GM21447 (cell line): ENCODE measurements around the gene DAPK1.

Experiments used
- ATAC-seq: cut with Tn5 transposase; IDR thresholded peaks from one replicate; pipeline ENCODE4 v1.9.1; 2021; ENCODE audit not compliant: unreplicated experiment

Gene DAPK1

DNA sequence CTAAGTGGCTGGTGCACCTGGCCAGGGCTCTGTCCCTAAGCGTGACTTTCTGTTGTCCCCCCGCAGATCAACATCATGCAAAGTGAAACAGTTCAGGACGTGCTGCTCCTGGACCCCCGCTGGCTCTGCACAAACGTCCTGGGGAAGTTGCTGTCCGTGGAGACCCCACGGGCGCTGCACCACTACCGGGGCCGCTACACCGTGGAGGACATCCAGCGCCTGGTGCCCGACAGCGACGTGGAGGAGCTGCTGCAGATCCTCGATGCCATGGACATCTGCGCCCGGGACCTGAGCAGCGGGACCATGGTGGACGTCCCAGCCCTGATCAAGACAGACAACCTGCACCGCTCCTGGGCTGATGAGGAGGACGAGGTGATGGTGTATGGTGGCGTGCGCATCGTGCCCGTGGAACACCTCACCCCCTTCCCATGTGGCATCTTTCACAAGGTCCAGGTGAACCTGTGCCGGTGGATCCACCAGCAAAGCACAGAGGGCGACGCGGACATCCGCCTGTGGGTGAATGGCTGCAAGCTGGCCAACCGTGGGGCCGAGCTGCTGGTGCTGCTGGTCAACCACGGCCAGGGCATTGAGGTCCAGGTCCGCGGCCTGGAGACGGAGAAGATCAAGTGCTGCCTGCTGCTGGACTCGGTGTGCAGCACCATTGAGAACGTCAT, 208.5 kb downstream of the DAPK1 start:
- ATAC-seq, result no peak

DNA sequence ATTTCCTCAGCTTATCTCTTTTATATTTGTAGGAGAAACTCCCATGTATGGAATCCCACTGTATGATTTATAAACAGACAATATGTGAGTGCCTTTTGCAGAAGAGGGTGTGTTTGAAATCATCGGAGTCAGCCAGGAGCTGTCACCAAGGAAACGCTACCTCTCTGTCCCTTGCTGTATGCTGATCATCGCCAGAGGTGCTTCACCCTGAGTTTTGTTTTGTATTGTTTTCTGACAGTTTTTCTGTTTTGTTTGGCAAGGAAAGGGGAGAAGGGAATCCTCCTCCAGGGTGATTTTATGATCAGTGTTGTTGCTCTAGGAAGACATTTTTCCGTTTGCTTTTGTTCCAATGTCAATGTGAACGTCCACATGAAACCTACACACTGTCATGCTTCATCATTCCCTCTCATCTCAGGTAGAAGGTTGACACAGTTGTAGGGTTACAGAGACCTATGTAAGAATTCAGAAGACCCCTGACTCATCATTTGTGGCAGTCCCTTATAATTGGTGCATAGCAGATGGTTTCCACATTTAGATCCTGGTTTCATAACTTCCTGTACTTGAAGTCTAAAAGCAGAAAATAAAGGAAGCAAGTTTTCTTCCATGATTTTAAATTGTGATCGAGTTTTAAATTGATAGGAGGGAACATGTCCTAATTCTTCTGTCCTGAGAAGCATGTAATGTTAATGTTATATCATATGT, 210.3 kb downstream of the DAPK1 start:
- ATAC-seq, result no peak

DNA sequence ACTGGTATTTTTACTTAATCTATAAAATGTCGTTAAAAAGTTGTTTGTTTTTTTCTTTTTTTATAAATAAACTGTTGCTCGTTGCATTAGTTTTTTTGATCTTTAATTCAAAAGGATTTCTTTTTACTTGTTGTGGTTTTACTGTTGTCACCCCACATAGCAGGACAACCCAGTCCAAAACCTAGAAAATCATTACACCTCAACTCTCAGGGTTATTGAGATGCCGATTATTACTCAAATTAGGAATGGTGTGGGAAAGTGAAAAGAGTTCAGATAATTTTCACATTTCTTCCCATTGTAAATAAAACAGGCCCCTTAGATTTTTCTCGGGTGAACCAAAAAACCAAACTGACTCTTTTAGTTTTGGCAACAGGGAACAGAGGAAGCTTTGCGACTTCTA, 210.9 kb downstream of the DAPK1 start:
- ATAC-seq, result no peak

DNA sequence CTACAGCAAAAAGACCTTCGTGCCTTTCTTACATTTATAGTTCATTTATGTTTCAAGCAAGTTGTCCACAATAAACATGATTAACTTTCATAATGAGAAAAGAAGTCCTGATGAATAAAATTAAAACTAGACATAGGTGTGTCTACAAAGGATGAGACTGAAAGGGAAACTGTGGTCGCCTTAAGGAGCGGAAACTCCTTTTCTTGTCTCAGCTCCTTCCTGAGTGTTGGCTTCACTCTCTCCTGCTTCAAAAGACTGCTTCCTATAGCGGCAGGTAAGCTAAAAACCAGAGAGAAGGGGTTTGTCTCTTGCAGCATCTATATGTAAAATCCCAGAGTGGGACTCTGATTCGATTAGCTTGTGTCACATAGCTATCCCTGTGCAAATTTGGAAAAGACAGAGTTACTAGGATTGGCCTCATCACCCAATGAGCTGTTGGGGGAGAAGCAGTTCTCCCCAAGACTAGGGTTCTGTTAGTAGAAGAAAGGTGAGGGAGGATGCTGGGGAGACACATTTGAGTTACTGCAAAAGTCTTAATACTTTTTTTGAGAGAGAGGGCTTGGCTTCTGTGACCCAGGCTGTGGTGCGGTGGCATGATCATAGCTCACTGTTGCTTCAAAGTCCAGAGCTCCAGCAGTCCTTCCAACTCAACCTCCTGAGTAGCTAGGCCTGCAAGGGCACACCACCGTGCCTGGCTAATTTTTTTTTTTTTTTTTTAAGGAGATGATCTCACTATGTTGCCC, 211.5 kb downstream of the DAPK1 start:
- no peak for ATAC-seq

DNA sequence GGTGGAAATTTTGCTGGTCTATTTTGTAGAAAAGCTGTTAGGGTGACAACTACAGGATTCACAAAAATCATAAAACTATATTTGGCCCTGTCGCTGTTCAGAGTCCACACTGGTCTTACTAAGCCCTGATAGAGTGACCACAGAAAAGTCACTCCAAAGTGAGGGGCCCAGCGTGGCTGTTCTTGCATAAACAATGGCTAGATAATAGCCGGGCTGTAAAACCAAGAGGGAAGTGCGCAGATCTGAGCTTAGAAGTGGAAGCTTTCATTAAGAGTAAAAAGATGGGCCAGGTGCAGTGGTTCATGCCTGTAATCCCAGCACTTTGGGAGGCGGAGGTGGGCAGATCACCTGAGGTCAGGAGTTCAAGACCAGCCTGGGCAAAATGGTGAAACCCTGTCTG, 212.8 kb downstream of the DAPK1 start:
- no peak for ATAC-seq

DNA sequence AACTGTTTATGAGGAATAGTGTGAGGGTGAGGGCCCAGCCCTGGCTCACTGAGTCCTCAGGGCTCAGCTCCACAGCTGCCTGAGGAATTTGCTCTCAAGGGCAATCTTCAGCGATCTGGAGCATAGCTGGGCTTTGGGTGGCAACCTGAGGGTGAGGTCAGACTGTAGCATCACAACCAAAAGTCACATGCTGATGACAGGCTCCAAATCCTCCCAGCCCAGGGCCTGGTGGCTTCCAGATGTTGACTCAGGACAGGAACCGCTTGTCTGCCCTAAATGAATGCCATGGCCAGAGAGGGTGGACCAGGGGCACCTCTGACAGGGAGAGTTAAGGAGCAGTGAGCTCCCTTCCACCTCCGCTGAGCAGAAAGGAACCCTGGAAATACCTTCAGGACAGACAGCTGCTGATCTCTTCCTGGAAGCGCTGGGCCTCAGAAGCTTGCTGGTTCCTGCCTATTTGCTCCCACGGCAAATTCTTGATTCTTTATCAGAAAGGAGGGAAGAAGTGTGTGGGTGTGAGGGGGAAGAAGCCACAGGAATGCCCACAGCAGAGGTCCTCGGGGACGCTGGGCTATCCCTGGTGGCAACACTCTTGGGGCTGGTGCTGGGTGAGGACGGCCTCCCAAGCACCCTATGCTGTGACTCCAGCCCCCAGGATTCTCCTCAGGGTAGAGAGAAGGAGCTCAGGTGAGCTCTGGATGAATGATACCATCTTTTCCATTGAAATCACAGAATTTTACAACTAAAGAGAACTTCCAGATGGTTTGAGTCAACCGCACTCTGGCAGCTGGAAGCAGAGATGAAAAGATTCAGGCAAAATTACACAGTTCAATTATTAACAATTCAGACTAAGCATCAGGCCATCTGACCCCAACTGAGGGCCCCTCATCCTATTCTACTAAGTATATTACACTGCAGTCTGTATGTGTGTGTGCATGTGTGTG, 214.5 kb downstream of the DAPK1 start:
- no peak for ATAC-seq

DNA sequence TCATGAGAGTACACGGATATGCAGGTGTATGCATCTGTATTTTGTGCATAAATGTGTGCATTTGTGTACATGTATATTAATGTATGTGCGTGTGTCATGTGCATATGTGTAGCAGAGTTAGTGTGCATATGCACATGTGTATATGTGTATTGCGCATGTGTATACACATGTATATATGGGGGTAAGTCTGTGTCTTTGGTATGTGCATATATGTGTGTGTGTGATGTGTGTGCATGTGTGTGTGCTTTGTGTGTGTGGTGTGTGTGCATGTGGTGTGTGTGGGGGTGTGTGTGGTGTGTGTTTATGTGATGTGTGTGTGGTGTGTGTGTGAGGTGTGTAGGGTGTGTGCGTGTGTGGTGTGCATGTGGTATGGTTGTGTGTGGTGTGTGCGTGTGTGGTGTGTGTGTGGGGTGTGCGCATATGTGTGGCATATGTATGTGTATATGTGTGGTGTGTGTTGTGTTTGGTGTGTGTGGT, 215.2 kb downstream of the DAPK1 start:
- no peak for ATAC-seq

DNA sequence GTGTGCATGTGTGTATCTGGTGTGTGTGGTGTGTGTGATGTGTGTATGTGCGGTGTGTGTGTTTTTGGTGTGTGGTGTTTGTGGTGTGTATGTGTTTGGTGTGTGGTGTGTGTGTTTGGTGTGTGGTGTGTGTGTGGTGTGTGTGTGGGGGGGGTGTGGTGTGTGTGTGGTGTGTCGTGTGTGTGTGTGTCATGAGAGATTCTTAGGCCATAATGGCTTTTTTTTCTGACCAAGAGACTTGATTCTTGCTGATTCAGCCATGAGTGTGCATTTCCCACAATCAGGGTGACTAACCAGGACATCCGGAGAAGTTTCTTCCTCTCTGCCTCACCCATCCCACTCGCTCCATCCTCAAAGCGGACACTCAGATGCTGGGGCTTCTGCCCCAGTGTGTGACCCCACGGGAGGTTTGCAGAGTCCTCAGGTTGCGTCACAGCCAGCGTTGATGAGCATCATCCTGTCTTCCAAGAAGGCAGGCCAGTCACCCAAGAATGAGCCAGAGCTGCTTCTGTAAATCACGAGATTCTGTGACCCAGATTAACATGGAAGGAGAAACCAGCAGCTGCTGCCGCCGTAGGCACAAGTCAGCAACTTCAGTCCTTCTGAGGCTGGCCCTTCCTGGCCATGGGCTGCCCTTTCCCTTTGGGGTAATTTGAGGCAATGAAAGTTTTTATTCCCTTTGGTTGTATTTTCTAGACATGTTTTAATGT, 215.8 kb downstream of the DAPK1 start:
- no peak for ATAC-seq

DNA sequence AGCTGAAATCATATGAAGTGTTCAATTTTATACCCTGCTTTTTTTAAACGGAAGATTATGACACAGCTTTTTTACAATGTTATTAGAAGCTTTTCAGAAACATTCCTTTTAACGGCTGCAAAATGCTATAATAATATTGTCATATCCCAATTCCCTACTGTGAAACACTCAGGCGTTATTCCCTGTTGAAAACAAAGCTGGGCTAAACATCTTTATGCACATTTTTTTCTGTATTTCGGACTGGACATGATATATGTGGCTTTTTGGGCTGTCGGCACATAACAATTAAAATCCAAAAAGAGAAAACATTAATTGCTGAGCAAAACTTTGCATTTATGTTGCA, 216.3 kb downstream of the DAPK1 start:
- ATAC-seq, result no peak

DNA sequence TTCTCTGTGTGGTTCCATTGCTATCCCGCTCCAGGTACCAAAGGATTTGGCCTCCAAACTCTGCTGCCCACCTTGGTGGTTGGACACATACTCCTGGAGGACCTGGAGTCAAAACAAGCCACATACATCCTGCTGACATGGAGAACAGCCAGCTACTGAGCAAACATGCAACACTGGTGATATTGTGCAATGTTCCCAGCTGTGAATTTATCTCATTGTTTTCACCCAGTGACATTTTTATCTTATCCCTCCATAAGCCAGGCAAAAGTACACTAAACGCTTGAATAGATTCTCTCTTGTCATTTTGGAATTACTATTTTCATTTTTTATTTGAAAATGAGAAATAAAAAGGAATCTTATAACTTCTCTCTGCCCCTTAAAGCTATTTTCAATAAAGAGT, 217.2 kb downstream of the DAPK1 start:
- ATAC-seq, result no peak

DNA sequence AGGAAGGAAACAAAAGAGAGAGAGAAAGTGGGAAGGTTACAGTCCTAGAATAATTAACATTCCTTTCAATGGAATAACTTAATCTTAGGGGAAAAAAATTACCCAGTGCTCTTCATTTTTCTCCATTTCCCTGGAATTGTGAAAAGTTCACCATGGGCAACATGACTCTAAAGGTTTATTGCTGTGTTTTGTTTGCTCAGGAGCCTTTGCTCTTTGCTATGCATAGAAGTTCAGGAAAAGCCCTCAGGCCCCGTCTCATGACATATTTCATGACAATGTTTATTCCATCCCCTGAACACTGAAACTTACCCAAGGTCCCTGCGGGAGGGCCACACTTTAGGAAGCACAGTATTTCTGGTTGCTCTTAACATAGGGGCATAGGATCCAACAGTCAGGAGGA, 218.5 kb downstream of the DAPK1 start:
- ATAC-seq, result no peak

DNA sequence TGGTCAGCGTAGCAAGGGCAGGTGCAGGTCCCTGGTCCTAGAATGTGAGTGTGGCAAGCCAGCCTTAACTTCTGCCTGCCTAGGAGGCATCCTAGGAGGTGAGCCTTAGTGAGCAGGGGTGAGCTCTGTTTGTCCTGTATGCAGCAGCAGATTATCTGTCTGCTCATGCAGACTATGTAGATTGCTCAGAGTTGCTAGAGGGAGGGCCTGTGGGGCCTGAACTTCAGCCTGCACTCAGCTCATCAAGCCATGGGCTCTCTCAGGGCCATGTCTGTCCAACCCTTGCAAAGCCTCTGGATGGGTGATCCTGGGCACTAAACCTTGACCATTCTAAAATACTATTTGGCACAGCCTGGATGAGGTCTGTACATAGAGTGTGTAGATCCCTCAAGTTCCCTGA, 219.8 kb downstream of the DAPK1 start:
- ATAC-seq, result no peak

DNA sequence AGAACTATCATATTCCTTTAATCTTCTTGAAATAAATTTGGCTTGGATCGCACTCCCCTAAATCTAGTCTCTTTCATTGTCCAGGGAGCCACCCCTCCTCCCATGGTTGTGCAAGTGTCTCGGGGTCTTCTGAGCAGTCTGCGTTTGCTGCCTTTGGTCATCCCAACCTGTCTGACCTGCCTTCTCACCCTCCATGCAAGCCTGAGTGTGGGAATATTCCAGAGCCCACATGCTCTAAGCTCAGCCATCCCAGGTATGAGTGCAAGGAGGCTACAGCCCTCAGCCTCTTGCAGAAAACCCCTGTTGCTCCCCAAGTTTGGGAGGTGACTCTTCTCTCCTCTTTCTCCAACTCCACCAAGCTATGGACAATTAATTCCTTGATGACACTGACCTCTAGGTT, 220.6 kb downstream of the DAPK1 start:
- ATAC-seq, result no peak

DNA sequence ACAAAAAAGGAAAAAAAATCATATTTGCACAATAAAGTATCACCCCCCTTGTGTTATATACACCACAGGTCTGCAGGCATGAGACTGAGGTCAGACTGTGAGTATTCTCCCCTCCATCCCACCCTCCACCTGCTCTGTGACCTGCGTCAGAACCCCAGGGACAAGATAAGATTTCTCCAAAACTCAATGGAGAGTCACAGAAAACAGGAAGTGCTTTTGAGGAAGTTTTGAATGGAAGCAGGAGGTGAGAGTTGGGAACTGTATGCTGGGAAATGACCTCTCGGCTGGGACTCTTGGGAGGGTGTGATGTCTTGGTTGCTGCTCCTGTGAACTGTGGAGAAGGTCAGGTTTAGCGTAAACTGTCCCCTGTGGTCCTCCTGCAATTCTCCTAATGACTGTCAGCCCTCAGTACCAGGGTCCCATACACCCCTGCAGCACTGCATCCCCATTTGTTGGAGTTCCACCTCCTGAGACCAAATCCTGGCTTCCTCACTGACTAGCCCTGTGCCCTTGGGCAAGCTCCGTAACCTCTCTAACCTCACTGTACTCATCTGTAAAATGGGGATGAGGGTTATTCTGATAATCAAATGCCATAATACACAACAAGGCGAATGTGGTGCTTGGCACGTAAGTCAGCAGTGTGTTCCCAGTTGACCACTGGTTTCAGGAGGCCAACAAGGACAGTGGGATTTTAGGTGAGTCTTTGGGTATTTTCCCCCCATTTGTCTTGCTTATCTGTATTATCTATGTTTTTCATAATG, 221.4 kb downstream of the DAPK1 start:
- ATAC-seq, result no peak

DNA sequence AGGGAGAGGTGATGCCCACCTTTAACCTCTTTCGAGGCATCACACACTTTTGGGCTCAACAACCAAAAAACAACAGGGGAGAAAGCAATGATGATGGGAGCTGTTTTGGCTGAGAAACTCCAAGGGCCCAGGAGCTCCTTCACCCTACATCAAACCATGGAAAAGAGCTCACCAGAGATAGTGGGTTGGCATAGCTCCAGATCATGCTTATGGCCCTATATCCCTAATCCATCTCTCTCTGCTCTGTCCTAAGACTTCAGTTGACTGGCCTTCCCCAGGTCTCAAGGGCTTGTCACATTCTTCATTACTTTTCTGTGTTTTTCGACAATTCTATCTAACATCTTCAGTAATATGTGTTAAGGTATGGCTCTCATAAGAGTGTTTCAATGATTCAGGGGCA, 222.5 kb downstream of the DAPK1 start:
- ATAC-seq, result no peak

DNA sequence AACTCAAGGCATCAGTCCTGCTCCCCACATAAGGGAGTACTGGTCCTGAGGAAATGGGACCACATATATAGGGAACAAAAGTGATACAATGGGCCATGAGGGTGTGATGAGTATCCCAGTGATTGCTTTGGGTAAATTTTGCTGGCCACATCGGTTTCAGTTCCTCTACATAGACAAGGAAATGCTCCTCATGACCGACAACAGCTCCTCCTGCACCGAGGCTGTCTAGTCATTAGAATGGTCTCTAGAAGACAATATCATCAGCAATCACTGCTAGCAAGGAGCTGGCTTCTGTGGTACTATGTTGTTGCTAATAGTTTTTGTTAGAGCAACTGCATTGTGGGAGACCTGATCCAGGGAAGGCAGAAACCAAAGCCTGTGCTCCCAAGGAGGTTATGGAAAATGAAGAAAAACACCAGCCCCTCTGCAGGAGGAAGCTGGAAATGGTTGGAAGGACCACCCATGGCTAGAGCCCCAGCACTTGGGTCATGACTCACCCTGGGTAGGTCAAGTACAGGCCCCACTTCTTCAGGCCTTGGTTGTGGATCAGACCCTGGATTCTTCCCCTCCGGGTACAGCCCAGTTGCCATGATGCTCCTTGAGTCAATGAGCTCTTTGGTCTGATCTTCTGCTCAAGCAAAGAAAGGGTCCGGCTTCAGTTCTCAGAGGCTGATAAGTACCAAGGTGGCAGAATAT, 224.9 kb downstream of the DAPK1 start:
- ATAC-seq, result no peak

DNA sequence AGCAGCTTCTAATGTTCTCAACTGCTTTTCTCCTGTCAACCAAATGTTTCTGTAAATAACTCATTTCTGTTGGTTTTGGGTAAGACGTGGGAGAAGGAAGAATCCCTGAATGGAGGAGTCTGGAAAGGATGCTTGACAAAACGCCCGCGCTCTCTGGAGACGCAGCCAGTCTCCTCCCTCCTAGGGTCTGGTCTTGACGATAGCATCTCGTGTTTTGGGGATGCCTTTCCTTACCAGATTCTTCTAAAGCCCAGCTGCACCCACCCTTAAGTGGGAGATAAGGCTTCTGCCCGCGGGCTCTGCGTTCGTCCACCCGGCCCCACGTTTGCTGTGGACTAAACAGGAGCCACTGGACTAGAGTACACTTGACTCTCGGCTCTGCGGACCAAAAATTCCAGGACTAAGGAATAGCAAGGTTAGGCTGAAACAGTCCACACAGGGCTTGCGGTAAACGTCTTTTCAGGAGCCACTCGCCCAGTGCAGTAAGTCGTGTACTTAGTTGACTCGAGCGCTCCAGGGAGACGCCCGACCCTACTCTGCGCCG, 227.8 kb downstream of the DAPK1 start:
- no peak for ATAC-seq

DNA sequence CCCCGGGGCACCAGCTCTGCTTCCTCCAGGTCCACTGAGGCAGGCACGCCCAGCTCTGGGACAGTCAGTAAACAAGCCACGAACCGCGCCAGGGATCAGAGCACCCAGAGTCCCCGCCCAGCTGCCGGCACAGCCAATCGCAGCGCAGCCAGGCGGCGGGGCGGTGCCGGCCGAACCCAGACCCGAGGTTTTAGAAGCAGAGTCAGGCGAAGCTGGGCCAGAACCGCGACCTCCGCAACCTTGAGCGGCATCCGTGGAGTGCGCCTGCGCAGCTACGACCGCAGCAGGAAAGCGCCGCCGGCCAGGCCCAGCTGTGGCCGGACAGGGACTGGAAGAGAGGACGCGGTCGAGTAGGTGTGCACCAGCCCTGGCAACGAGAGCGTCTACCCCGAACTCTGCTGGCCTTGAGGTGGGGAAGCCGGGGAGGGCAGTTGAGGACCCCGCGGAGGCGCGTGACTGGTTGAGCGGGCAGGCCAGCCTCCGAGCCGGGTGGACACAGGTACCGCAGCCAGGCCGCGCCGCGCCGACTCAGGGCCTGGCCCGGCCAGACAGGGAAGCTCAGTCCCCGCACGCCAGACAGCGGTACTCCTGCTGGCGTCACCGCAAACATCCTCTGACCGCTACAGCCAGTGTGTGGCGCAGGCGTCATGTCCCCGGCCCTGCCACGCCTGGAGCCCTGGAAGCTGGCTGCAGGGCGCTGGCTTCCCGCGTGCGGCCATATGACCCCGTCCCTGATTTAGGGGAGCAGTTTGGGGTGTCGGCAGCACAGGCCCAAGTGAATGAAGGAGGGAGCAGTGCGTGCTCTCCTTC, 228.4 kb downstream of the DAPK1 start, which contains the start of gene CTSL:
Gene CTSL (plus strand): TSS at position 220 of the 810 bp plus-strand sequence. CDS start 1,485 bp downstream, outside the sequence.
- no peak for ATAC-seq
